Muscle of back (tissue), 11 donors: ENCODE measurements around the gene SAMD3. TPM values are rescaled to one million over a fixed set of nuclear protein-coding genes. Genes with fewer than 3 reads are reported as not detected.
"Not testable (repeated sequence)": the region's sequence is repeated elsewhere in the genome, so short reads cannot be mapped to it uniquely, and the experiment has no call there.

Source experiments
- DNase-seq, 3 donors: peaks; one replicate each; pipeline versions ENCODE4 v3.0.0 to v3.0.0-alpha.2; 2013
- polyA plus RNA-seq, 10 donors: library from polyadenylated mRNA; unstranded; fragments of 120-200 nt; gene quantifications; one replicate each; pipeline ENCODE4 v1.2.1, GENCODE V29; 2013; ENCODE audit not compliant: insufficient read length in 10 of 10

SAMD3 gene
- polyA plus RNA-seq, 10 donors, result 0.74 to 4.4 (median 1.2) TPM

DNA sequence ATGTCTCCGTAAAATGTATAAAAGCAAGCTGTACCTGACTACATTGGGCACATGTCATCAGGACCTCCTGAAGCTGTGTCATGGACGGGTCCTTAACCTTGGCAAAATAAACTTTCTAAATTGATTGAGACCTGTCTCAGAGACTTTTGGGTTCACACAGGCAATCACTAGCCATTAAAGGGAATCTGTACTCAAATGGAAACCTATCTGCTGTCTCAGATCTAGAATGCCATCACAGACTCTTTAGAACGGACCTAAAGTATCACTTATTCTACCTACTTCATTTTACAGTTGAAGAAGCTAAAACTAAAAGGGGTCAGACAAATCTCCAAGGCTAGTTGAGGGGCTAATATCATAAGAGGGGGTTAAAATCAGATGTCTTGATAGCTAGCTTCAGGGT lies 11.1 kb downstream of the SAMD3 start:
- no peak for DNase-seq

DNA sequence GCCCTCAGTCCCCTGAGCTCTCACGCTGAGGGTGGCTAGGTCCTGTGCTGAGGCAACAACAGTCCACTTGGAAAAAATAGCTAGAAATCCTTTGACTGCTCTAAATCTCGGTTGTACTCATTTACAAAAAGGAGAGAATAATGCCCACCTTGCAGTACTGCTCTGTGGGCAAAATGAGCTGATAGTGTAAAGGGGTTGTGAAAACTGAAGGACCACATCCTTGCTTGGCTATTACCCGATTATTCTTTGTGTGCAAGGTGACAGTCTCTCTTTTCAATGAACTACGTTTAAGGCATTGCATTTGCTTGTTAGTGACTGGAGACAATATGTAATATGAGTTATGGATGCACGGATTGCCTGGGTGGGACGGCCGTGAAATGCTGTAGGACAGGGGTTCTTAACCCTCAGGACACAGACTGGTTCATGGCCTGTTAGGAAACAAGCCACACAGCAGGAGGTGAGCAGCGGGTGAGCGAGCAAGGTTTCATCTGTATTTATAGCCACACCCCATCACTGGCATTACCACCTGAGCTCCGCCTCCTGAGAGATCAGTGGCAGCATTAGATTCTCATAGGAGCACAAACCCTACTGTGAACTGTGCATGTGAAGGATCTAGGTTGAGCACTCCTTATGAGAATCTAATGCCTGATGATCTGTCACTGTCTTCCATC lies 14.6 kb downstream of the SAMD3 start:
- no peak for DNase-seq

DNA sequence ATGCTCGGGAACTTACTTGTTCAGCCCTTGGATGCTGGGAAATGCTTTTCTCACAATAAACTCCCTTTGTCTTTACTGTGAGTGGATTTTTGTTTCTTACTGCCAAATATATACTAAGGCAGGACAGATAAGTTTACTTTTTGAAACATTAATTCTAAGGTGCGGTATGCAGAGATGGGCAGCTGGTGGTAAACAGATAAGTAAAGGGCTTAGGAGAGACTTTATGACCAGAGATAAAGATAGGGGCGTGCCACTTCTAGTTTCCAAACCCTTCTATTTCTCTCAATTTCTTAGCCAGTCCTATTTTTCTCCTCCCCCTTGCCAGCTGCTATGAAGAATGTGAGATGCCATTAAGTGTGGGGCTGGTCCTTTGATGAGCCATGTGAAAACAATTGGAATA lies 16.3 kb downstream of the SAMD3 start:
- no peak for DNase-seq

GRCh38 chr6:130204322-130204721 lies 18.4 kb downstream of the SAMD3 start:
- no peak for DNase-seq

GRCh38 chr6:130203370-130203769 lies 19.4 kb downstream of the SAMD3 start:
- DNase-seq, result no peak

- no peak for DNase-seq
These were observed 20.0 kb downstream of the SAMD3 start for GRCh38 chr6:130202782-130203181.

DNA sequence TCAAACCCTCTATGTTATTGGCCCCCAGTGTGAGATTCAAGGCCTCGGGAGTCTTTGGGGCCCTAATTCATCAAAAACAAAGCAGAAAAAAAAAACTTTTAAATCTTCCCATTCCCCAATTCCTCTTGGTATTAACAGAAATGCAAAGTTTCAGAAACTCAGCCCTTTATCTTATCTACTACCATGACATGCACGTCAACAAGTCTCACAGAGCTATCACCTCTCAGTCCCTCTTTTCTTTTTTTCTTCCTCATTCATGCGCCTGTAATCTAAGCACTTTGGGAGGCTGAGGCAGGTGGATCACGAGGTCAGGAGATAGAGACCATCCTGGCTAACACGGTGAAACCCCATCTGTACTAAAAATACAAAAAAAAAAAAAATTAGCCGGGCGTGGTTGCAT lies 22.7 kb downstream of the SAMD3 start:
- no peak for DNase-seq

- no peak for DNase-seq
These were observed 24.2 kb downstream of the SAMD3 start for GRCh38 chr6:130198483-130199035.

GRCh38 chr6:130197816-130198482 lies 24.8 kb downstream of the SAMD3 start:
- not testable (repeated sequence) for DNase-seq

DNA sequence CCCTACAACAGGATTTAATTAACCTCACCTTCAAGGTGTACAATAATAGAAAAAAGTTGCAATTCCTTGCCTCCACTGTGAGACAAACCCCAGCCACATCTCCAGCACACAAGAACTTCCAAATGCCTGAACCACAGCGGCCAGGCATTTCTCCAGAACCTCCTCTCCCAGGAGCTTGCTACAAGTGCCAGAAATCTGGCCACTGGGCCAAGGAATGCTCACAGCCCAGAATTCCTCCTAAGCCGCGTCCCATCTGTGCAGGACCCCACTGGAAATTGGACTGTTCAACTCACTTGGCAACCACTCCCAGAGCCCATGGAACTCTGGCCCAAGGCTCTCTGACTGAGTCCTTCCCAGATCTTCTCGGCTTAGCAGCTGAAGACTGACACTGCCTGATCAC lies 28.3 kb downstream of the SAMD3 start:
- peak in 1 of 3 donors; percentile 45 for DNase-seq

- peak; percentile 23 to 80 (median 40) for DNase-seq
These were observed 31.8 kb downstream of the SAMD3 start for GRCh38 chr6:130190701-130191690.

- peak; percentile 75 to 91 (median 82) for DNase-seq
These were observed 33.0 kb downstream of the SAMD3 start for GRCh38 chr6:130189531-130190397.

DNA sequence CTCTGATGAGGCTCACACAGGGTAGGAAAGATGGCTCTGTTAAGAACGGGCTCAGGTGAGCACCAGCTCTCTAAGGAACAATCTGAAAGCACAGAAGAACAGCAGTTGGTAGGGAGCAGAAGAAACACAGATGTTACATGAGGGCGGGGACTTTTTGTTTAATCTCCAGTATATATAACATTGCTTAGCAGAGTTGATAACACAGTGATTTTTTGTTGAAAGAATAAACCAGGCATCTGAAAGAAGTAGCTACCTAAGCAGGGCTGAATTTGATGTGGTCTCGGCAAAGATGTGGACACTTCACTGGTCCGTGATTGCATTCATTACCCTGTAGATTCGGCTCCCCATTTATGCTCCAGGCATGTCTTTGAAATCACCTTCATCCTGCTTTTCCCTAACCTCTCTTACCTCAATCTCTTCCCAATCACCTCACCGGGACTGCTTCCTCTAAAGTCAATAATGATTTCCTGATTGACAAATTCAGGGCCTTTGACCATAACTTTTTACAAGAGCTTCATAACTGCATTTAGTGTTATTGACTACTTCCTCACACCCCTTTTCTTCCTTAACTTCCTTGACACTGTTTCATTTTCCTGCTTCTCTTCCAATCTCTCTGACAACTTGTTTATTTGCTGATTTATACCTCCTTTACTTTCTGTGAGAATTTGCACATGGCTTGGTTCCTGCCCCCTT lies 34.4 kb downstream of the SAMD3 start:
- peak in 1 of 3 donors; percentile 8 for DNase-seq

DNA sequence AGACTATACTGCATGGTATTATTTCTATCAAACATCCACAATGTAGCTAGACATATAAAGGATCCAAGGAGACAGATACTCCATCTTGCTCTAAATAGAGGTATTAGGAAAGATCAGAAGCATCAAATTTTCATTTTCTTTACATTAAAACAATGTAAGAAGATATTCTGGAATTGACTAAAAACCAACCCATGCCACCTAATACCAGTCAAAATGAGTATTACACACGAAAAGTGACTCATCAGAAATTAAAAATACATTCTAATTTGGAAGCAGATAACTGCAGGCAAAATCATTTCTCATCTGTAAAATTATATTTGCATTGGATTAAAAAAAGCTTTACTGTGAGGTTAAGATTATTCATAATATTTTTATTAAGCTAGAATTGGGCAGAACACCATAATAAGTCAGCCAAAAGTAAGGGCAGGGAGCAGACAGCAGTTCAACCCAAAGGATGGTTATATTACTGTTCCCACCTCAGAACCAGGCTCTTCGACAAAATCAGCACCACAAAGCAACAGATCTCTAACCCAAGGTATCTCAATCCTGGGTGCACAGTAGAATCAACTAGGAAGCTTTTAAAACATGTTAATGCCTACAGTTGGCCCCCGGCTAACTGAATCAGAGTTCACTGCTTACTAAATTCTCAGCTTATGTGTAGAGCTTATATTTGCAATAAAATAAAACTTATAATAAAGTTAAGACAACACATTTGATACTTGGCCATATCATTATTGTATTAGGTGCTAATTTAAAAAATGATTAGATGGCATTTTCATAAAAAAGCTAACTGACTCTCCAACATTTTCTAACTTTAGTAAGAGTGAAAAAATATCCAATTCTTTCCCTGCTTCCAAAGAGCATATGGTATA lies 35.2 kb downstream of the SAMD3 start:
- no peak for DNase-seq

GRCh38 chr6:130185658-130186057 lies 37.1 kb downstream of the SAMD3 start:
- DNase-seq, result no peak

- DNase-seq, result no peak
These were observed 39.2 kb downstream of the SAMD3 start for GRCh38 chr6:130183271-130184222.

DNA sequence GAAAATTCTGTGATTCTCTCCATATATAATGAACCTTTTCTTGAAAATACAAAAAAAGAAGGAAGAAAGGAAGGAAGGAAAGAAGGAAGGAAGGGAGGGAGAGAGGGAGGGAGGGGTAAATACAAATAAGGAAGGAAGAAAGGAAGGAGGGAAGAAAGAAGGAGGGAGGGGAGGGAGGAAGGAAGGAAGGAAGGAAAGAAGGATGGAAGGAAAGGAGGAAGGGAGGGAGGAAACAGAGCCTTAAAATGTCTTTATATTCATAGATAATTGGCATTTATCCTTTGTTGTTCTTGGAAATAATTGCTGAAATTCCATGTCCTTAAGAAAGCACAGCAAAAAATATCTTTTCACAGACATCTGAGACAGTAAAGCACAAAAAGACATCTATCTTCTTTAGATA lies 40.3 kb downstream of the SAMD3 start:
- no peak for DNase-seq

GRCh38 chr6:130178692-130179091 lies 44.1 kb downstream of the SAMD3 start:
- peak in 1 of 3 donors; percentile 75 for DNase-seq
